Omental fat pad (tissue), 4 donors: Measurements from ENCODE around the gene PMIS2. TPM values are rescaled to one million over a fixed set of nuclear protein-coding genes. Genes with fewer than 3 reads are reported as not detected.

Experiments used
- ATAC-seq: fragments of 150-250 bp; one replicate; pipeline ENCODE4 v1.9.1; 2016; ENCODE audit warnings: mild to moderate bottlenecking, moderate library complexity; ENCODE audit not compliant: low FRiP score
- DNase-seq: peaks from one replicate; pipeline ENCODE4 v3.0.0-alpha.2; 2019; ENCODE audit warnings: low spot score
- total RNA-seq, 4 donors: library from RNA; depleted of rRNA; stranded (reverse); fragments of >200 nt; gene quantifications; one replicate each; pipeline ENCODE4 v1.1.0, GENCODE V29; 2016
- TF ChIP-seq, protein P1 (sequence below), 3 donors: fragments of 450-650 bp; IDR thresholded peaks; one replicate each; pipeline ENCODE4 v1.5.1; 2016 to 2017; ENCODE audit warnings: antibody characterized with exemption in 3 of 3, mild to moderate bottlenecking in 3 of 3, moderate library complexity in 2 of 3

PMIS2 gene
- total RNA-seq, result not detected

DNA sequence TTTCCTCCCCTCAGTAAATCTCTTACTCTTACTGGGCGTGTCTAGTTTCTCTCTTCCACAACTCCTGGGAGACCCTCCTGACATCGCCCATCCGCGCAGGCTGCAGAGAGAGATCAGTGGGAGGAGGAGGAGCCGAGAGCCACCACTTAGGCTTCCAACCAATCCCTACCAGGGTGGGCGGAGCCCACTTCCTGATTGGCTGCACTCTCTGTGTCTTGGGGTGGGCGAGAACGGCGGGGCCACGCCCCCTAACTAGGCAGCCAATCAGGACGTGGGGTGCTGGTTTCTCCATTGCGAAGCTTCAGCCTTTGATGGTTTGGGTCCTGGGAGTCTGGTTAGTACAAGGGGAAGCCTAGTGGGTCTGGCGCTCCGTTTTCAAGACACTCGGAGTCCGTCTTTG, at the start of gene PMIS2:
PMIS2 (plus strand) TSS at position 326 of the 400 bp plus-strand sequence. CDS start 87 bp downstream, outside the sequence.
- TF ChIP-seq, protein P1, sequence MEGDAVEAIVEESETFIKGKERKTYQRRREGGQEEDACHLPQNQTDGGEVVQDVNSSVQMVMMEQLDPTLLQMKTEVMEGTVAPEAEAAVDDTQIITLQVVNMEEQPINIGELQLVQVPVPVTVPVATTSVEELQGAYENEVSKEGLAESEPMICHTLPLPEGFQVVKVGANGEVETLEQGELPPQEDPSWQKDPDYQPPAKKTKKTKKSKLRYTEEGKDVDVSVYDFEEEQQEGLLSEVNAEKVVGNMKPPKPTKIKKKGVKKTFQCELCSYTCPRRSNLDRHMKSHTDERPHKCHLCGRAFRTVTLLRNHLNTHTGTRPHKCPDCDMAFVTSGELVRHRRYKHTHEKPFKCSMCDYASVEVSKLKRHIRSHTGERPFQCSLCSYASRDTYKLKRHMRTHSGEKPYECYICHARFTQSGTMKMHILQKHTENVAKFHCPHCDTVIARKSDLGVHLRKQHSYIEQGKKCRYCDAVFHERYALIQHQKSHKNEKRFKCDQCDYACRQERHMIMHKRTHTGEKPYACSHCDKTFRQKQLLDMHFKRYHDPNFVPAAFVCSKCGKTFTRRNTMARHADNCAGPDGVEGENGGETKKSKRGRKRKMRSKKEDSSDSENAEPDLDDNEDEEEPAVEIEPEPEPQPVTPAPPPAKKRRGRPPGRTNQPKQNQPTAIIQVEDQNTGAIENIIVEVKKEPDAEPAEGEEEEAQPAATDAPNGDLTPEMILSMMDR (IDR thresholded peaks at IDR 0.05), result no peak
- ATAC-seq, result no peak
- DNase-seq, result no peak

DNA sequence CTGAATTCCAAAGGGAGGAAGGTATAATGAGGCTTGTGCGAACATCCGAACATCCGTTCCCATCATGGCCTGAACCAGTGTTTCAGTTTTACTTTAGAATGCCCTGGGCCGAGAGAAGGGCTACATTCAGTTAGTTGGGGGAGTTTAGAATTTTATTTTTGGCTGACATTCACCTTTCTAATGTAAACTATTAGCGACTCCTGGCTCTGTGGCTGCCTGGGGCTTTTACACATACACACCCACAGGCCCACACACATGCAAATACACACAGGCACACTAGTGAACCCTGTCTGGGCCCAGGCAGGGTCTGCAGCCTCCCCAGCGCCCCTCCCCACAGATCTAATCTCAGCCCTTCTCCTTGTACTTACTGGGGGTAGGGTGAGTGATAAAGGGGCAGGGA, 46.7 kb upstream of the PMIS2 start:
- ATAC-seq (no peak), DNase-seq (no peak)

DNA sequence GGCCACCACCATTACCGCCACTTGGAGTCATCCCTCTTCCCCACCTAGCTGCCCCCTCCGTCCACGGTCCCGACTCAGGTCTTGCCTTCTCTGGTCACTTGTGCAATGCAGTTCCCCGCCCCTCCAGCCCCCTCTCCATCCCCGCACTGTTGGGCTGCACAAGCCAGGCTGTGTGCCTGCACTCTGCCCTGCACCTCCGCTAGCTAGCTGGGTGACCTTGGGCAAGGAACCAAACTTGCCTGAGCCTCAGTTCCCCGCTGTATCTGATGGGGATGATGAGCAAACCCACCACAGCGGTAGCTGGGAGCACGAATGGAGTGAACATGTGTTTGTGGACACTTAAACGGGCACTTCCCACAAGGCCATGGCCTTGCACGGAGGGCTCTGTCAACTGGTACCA, 46.1 kb upstream of the PMIS2 start:
- TF ChIP-seq, protein P1 (IDR thresholded peaks at IDR 0.05), result no peak
- DNase-seq, result no peak

More for the DNA sequence above, 46.7 kb upstream of the PMIS2 start:
- TF ChIP-seq, protein P1 (IDR thresholded peaks at IDR 0.05), result no peak

DNA sequence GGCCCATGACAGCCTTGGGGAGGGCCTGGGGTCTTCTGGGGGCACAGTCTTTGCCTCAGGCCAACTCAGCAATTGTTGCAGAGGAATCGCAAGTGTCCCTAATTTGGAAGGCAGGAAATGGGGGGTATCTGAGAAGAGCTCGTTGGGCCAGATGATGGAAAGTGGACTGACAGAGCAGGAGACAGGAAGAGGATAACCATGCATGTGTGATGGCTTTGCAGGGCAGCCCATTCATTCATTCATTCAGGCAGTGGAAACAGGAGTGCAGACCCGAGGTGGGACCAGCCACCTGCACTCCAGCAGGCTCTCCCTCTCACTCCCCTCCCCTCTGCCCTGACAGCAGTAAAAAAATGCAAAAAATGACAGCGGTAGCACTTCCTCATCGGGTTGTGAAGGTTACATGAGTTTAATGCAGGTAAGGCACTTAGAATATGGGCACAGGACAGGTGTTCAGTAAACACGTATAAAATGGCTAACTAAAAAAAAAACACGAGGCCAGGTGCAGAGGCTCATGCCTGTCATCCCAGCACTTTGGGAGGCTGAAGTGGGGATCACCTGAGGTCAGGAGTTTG, 45.5 kb upstream of the PMIS2 start:
- ATAC-seq (no peak), DNase-seq (no peak)
- TF ChIP-seq, protein P1 (IDR thresholded peaks at IDR 0.05), result no peak

More for the DNA sequence above, 46.1 kb upstream of the PMIS2 start:
- no peak for ATAC-seq

DNA sequence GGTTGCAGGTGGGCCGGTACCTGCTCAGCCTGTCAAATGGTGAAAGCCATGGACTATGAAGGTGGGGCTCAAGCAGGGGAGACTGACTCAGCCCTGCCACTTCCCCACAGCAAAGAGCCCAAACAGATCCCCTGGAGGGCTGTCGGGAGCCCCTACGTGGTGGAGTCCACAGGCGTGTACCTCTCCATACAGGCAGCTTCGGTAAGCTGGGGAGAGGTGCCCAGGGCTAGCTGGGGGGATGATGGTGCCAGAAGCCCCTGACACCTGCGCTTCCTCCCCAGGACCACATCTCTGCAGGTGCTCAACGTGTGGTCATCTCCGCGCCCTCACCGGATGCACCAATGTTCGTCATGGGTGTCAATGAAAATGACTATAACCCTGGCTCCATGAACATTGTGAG, 43.8 kb upstream of the PMIS2 start:
- ATAC-seq, result no peak
- TF ChIP-seq, protein P1 (IDR thresholded peaks at IDR 0.05), result no peak
- no peak for DNase-seq

DNA sequence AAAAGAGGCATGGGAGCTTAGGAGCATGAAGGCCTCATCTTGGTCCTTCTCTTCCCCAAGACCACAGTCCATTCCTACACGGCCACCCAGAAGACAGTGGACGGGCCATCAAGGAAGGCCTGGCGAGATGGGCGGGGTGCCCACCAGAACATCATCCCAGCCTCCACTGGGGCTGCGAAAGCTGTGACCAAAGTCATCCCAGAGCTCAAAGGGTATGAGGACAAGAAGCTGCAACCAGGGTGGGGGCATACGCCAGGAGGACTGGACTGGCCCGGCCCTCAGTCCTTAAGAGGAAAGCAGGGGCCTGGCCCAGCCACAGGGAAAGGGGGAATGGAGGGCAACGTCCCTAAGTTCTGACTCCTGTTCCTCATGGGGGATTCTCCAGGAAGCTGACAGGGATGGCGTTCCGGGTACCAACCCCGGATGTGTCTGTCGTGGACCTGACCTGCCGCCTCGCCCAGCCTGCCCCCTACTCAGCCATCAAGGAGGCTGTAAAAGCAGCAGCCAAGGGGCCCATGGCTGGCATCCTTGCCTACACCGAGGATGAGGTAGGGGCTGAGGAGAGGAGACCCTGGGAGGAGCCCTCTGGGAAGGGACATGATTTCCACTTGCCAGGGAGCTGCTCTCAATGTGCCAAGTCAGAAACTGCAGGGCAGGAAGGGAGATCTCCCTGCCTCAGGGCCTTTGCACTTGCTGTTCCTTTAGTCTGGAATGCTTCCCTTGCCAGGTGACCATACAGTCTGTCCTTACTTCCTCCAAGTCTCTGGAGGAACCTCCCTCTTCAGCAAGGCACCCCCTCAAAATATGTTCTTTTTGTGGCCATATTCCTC, 42.5 kb upstream of the PMIS2 start:
- TF ChIP-seq, protein P1 (IDR thresholded peaks at IDR 0.05), result no peak
- DNase-seq, result no peak

More for the DNA sequence above, 42.5 kb upstream of the PMIS2 start:
- ATAC-seq, result no peak
